ENCODE results near the gene MYRIP. TPM values are rescaled to one million over a fixed set of nuclear protein-coding genes. Genes with fewer than 3 reads are reported as not detected.

MYRIP gene
- total and polyA plus RNA-seq, 2 experiments from 2014 or later: 1.5 to 1.8 TPM

GRCh38 chr3:40054568-40055222 is 245.3 kb downstream of the MYRIP start (continued):
- TF ChIP-seq REST (IDR thresholded peaks at IDR 0.05; ENCODE audit: unreplicated experiment): no peak

GRCh38 chr3:40055361-40055760 is 246.0 kb downstream of the MYRIP start:
- Mint-ChIP-seq H3K27ac (no peak overlapping the region), H3K4me3 (no peak overlapping the region), H3K4me1 (0 out of 3 replicates have a peak, but pooled peaks cover 2% of the 10 kb centered on the region), H3K27me3 (ENCODE audit: insufficient read depth, low read depth, poor library complexity) (peaks cover 2% of the 10 kb centered on the region), H3K9me3 (peaks cover 6% of the 10 kb centered on the region), H3K36me3 (ENCODE audit: low read depth) (peaks cover 2% of the 10 kb centered on the region; the same call in 1 of the 3 replicates)
- H3K27ac ChIP-seq (ENCODE audit: low read depth): no peak overlapping the region
- H3K27me3 ChIP-seq (ENCODE audit: insufficient read depth): no peaks in the 10 kb centered on the region
- no peaks in the 10 kb centered on the region for H4K20me1 ChIP-seq (replicated peaks; ENCODE audit: insufficient read depth)
- DNase-seq (ENCODE audit: low spot score): no peak
- H3K79me2 ChIP-seq (replicated peaks; ENCODE audit: insufficient read depth): no peaks in the 10 kb centered on the region
- no peaks in the 10 kb centered on the region for H3K4me1 ChIP-seq (ENCODE audit: insufficient read depth)
- no peak for ATAC-seq
- H3K4me3 ChIP-seq: no peak overlapping the region
- no peak overlapping the region for H3K4me2 ChIP-seq
- no peaks in the 10 kb centered on the region for H3F3A ChIP-seq (replicated peaks; ENCODE audit: low read depth)
- peaks cover 4% of the 10 kb centered on the region; the same call in 1 of the 2 replicates for H3K9me2 ChIP-seq (ENCODE audit: insufficient read depth)
- H2AFZ ChIP-seq: no peak overlapping the region
- H3K36me3 ChIP-seq (ENCODE audit: insufficient read depth): no peaks in the 10 kb centered on the region
- TF ChIP-seq JUNB (IDR thresholded peaks at IDR 0.05; ENCODE audit: unreplicated experiment) (no peak), EZH2phosphoT487 (IDR thresholded peaks at IDR 0.05; ENCODE audit: unreplicated experiment) (no peak), ETS1 (IDR thresholded peaks at IDR 0.05) (no peak), NANOG (IDR thresholded peaks at IDR 0.05; ENCODE audit: borderline replicate concordance) (no peak), STAT1 (IDR thresholded peaks at IDR 0.05; ENCODE audit: unreplicated experiment) (no peak), ZNF114 (CRISPR knock-in tag; IDR thresholded peaks at IDR 0.05) (no peak), POLR2AphosphoS5 (IDR thresholded peaks at IDR 0.05; ENCODE audit: low read depth) (no peak), EZH2 (IDR thresholded peaks at IDR 0.05; ENCODE audit: low read depth, unreplicated experiment) (no peak), REST (IDR thresholded peaks at IDR 0.05; ENCODE audit: unreplicated experiment) (no peak), CTCF (conservative IDR thresholded peaks at IDR 0.05; ENCODE audit: low read depth in 2 of 2) (no peak), CREB1 (CRISPR knock-in tag; IDR thresholded peaks at IDR 0.05; ENCODE audit: low read depth) (no peak), ZNF331 (CRISPR knock-in tag; IDR thresholded peaks at IDR 0.05; ENCODE audit: low read depth) (no peak)
